ENCODE measurements around the gene LYRM1. TPM values are rescaled to one million over a fixed set of nuclear protein-coding genes. Genes with fewer than 3 reads are reported as not detected.

The LYRM1 gene
- total and polyA plus RNA-seq, 10 of the 15 experiments (the other 5 are each of a cell fraction or from before 2014, with no cell fraction given) = 18.4 to 54.4 (median 38.0) TPM

DNA sequence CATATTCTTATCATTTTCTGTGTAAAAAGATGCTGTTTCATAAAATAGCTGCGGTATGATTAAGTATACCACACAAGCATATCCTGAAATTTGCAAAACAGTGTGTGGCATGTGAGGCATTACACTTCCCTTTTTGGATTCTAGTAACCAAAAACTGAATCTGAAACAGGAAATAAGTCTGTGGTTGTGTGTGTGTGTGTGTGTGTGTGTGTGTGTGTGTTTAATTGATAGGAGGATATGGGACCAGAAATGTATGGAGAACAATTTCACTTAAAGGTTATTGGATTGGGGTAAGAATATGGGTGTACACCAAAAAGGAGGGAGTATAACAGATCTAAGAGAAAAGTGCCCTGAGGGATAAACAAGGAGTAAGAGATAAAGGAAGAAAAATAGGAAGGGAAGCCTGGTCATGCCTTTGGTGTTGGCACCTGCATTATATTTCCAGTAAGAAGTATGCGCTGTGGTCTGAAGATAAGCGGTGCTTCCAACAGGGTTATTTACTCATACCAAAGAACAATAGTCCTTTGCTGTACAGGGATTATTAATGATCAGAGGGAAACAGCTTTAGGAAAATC is 4.0 kb downstream of the LYRM1 start (continued):
- peak; percentile 88 for TF ChIP-seq SKIL (IDR thresholded peaks at IDR 0.05; ENCODE audit: low read depth, poor library complexity, severe bottlenecking)
- peak; percentile 85 for TF ChIP-seq EED (IDR thresholded peaks at IDR 0.05; ENCODE audit: low read depth)
- peak; percentile 99 for TF ChIP-seq RUNX3 (IDR thresholded peaks at IDR 0.05; ENCODE audit: low read length)
- TF ChIP-seq, protein P1, sequence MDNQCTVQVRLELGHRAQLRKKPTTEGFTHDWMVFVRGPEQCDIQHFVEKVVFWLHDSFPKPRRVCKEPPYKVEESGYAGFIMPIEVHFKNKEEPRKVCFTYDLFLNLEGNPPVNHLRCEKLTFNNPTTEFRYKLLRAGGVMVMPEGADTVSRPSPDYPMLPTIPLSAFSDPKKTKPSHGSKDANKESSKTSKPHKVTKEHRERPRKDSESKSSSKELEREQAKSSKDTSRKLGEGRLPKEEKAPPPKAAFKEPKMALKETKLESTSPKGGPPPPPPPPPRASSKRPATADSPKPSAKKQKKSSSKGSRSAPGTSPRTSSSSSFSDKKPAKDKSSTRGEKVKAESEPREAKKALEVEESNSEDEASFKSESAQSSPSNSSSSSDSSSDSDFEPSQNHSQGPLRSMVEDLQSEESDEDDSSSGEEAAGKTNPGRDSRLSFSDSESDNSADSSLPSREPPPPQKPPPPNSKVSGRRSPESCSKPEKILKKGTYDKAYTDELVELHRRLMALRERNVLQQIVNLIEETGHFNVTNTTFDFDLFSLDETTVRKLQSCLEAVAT (IDR thresholded peaks at IDR 0.05) = peak; percentile 94
- TF ChIP-seq MEF2B (IDR thresholded peaks at IDR 0.05; ENCODE audit: partially characterized antibody, poor library complexity, severe bottlenecking) = peak; percentile 70
- peak in 1 of 2 experiments; percentile 68; a peak in 1 of 4 replicates for TF ChIP-seq EP300 (IDR thresholded peaks at IDR 0.05; ENCODE audit: borderline replicate concordance in 1 of 2, control insufficient read depth in 1 of 2, low read depth in 2 of 2, low read length in 2 of 2)
- peak in 1 of 2 experiments; percentile 100; a peak in 2 of 4 replicates for TF ChIP-seq ETV6 (conservative IDR thresholded peaks at IDR 0.05 in 1 of 2, IDR thresholded peaks at IDR 0.05 in 1 of 2; ENCODE audit: borderline replicate concordance in 1 of 2, low read depth in 1 of 2)
- TF ChIP-seq HDAC2 (IDR thresholded peaks at IDR 0.05) = no peak
- peak; percentile 97 for TF ChIP-seq NBN (IDR thresholded peaks at IDR 0.05)
- peak; percentile 96 for TF ChIP-seq SPI1 (IDR thresholded peaks at IDR 0.05; ENCODE audit: borderline replicate concordance, insufficient read depth, low read depth, low read length)
- TF ChIP-seq BRCA1 (IDR thresholded peaks at IDR 0.05; ENCODE audit: low read depth, low read length) = no peak
- no peak for TF ChIP-seq NRF1 (conservative IDR thresholded peaks at IDR 0.05; ENCODE audit: low read depth, low read length)
- TF ChIP-seq TBL1XR1 (IDR thresholded peaks at IDR 0.05; ENCODE audit: low read depth, low read length) = 0 out of 2 replicates have a peak, but pooled peaks have one; percentile 67
- TF ChIP-seq MEF2A (IDR thresholded peaks at IDR 0.05; ENCODE audit: insufficient read depth, low read depth, low read length) = peak; percentile 77; the same call in 1 of the 2 replicates
- TF ChIP-seq, protein P2, sequence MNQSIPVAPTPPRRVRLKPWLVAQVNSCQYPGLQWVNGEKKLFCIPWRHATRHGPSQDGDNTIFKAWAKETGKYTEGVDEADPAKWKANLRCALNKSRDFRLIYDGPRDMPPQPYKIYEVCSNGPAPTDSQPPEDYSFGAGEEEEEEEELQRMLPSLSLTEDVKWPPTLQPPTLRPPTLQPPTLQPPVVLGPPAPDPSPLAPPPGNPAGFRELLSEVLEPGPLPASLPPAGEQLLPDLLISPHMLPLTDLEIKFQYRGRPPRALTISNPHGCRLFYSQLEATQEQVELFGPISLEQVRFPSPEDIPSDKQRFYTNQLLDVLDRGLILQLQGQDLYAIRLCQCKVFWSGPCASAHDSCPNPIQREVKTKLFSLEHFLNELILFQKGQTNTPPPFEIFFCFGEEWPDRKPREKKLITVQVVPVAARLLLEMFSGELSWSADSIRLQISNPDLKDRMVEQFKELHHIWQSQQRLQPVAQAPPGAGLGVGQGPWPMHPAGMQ (IDR thresholded peaks at IDR 0.05; ENCODE audit: borderline replicate concordance) = no peak
- TF ChIP-seq STAT3 (IDR thresholded peaks at IDR 0.05; ENCODE audit: low read depth, low read length) = no peak
- TF ChIP-seq GATAD2B (conservative IDR thresholded peaks at IDR 0.05; ENCODE audit: low read depth) = 0 out of 2 replicates have a peak, but pooled peaks have one; percentile 44
- TF ChIP-seq GABPA (IDR thresholded peaks at IDR 0.05; ENCODE audit: low read depth) = 0 out of 2 replicates have a peak, but pooled peaks have one; percentile 38
- TF ChIP-seq CHD2 (IDR thresholded peaks at IDR 0.05; ENCODE audit: borderline replicate concordance, low read depth, low read length) = 0 out of 2 replicates have a peak, but pooled peaks have one; percentile 14
- TF ChIP-seq IKZF2 (IDR thresholded peaks at IDR 0.05) = peak; percentile 99
- TF ChIP-seq, protein P3, sequence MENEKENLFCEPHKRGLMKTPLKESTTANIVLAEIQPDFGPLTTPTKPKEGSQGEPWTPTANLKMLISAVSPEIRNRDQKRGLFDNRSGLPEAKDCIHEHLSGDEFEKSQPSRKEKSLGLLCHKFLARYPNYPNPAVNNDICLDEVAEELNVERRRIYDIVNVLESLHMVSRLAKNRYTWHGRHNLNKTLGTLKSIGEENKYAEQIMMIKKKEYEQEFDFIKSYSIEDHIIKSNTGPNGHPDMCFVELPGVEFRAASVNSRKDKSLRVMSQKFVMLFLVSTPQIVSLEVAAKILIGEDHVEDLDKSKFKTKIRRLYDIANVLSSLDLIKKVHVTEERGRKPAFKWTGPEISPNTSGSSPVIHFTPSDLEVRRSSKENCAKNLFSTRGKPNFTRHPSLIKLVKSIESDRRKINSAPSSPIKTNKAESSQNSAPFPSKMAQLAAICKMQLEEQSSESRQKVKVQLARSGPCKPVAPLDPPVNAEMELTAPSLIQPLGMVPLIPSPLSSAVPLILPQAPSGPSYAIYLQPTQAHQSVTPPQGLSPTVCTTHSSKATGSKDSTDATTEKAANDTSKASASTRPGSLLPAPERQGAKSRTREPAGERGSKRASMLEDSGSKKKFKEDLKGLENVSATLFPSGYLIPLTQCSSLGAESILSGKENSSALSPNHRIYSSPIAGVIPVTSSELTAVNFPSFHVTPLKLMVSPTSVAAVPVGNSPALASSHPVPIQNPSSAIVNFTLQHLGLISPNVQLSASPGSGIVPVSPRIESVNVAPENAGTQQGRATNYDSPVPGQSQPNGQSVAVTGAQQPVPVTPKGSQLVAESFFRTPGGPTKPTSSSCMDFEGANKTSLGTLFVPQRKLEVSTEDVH (IDR thresholded peaks at IDR 0.05; ENCODE audit: low read depth, partially characterized antibody) = no peak
- TF ChIP-seq BHLHE40 (IDR thresholded peaks at IDR 0.05; ENCODE audit: borderline replicate concordance in 1 of 2, low read depth in 2 of 2, low read length in 1 of 2) = peak; percentile 87 to 90

Measured in GM12878 (cell line).